GM19467 (cell line): ENCODE data around the gene HDGFL3.

Experiments
- ATAC-seq: cut with Tn5 transposase; IDR thresholded peaks from one replicate; pipeline ENCODE4 v1.9.1; 2021; ENCODE audit warnings: mild to moderate bottlenecking, moderate library complexity; ENCODE audit not compliant: unreplicated experiment

HDGFL3 gene

GRCh38 chr15:83129791-83130190 is 77.8 kb downstream of the HDGFL3 start:
- no peak for ATAC-seq

- ATAC-seq: no peak
Measured at GRCh38 chr15:83127547-83128150, 80.0 kb downstream of the HDGFL3 start.

- no peak for ATAC-seq
Measured at GRCh38 chr15:83123529-83123928, 84.1 kb downstream of the HDGFL3 start.

- ATAC-seq: no peak
Measured at GRCh38 chr15:83119968-83120581, 87.5 kb downstream of the HDGFL3 start.

GRCh38 chr15:83118968-83119367 is 88.7 kb downstream of the HDGFL3 start:
- ATAC-seq: no peak

- ATAC-seq: no peak
Measured at GRCh38 chr15:83118291-83118827, 89.3 kb downstream of the HDGFL3 start.

GRCh38 chr15:83115831-83116565 is 91.6 kb downstream of the HDGFL3 start:
- ATAC-seq: no peak

- ATAC-seq: no peak
Measured at GRCh38 chr15:83115410-83115809, 92.2 kb downstream of the HDGFL3 start.

- ATAC-seq: no peak
Measured at GRCh38 chr15:83114856-83115255, 92.8 kb downstream of the HDGFL3 start.

GRCh38 chr15:83113881-83114674 is 93.5 kb downstream of the HDGFL3 start:
- no peak for ATAC-seq

- no peak for ATAC-seq
Measured at GRCh38 chr15:83112956-83113299, 94.7 kb downstream of the HDGFL3 start.

GRCh38 chr15:83112233-83112955 is 95.2 kb downstream of the HDGFL3 start:
- no peak for ATAC-seq

GRCh38 chr15:83111149-83111548 is 96.5 kb downstream of the HDGFL3 start:
- ATAC-seq: no peak

GRCh38 chr15:83110381-83110780 is 97.2 kb downstream of the HDGFL3 start:
- ATAC-seq: no peak

GRCh38 chr15:83109532-83109931 is 98.1 kb downstream of the HDGFL3 start:
- no peak for ATAC-seq

- peak; percentile 51 for ATAC-seq
Measured at GRCh38 chr15:83108266-83109219, 99.1 kb downstream of the HDGFL3 start.

GRCh38 chr15:83107841-83108181 is 99.8 kb downstream of the HDGFL3 start:
- ATAC-seq: no peak

- ATAC-seq: no peak
Measured at GRCh38 chr15:83106994-83107840, 100.4 kb downstream of the HDGFL3 start, which contains the start of gene TM6SF1. TSS of gene TM6SF1 (plus strand) at chr15:83107645. CDS start at chr15:83107681, 36 bp downstream.

- no peak for ATAC-seq
Measured at GRCh38 chr15:83105440-83105839, 102.2 kb downstream of the HDGFL3 start.
